Endothelial cell of umbilical vein (primary cell): ENCODE results near the gene ADGRL3. TPM values are rescaled to one million over a fixed set of nuclear protein-coding genes. Genes with fewer than 3 reads are reported as not detected.

Source experiments
- BruUV-seq: library from RNA; stranded (reverse); fragments of 400-500 nt; replicated peaks from 2 replicates; lab custom pipeline; 2021; lab: Mats Ljungman, UMichigan
- CTCF ChIA-PET: fragments of 300-600, 350-600 bp; sonication (Branson Sonifier 250); formaldehyde crosslinking; loops from one replicate; lab custom pipeline; 2021; ENCODE audit warnings: antibody characterized with exemption, inconsistent platforms; lab: Charles Lee
- POLR2A ChIA-PET: fragments of 300-600, 350-600 bp; sonication (Branson Sonifier 250); formaldehyde crosslinking; loops from one replicate; lab custom pipeline; 2021; ENCODE audit warnings: antibody characterized with exemption, inconsistent platforms; lab: Charles Lee
- DNase-seq: peaks from one replicate; pipeline ENCODE4 v3.0.0-alpha.2; 2011; ENCODE audit warnings: low read depth, low spot score
- FAIRE-seq: peaks from 2 replicates; lab custom pipeline; 2011; peaks lifted over from hg19 to GRCh38; lab: Jason Lieb, UNC
- H2AFZ ChIP-seq: 2 replicates; pipeline ENCODE4 v1.6.0; 2012; ENCODE audit warnings: low read depth, low read length, control low read depth, inconsistent platforms
- H3K27ac ChIP-seq: 2 replicates; pipeline ENCODE4 v1.5.1; 2011; ENCODE audit warnings: low read depth, mild to moderate bottlenecking, control low read depth, low read length, moderate library complexity; ENCODE audit not compliant: insufficient read depth
- H3K27me3 ChIP-seq, 2 experiments: 2 replicates each; pipeline versions ENCODE4 v1.6.0 to v1.6.1; 2011; ENCODE audit warnings: low read length in 2 of 2, mixed read lengths in 1 of 2; ENCODE audit not compliant: control insufficient read depth in 2 of 2, insufficient read depth in 2 of 2
- H3K36me3 ChIP-seq, 2 experiments: 2 replicates in 1 of 2; 3 replicates in 1 of 2; pipeline ENCODE4 v1.5.1; 2011; ENCODE audit warnings: low read length in 2 of 2, mild to moderate bottlenecking in 1 of 2, moderate library complexity in 1 of 2; ENCODE audit not compliant: control insufficient read depth in 2 of 2, insufficient read depth in 2 of 2; ENCODE audit errors: extremely low read depth in 1 of 2
- H3K4me1 ChIP-seq: 3 replicates; pipeline ENCODE4 v1.5.1; 2011; ENCODE audit warnings: mild to moderate bottlenecking, low read length; ENCODE audit not compliant: control insufficient read depth, insufficient read depth; ENCODE audit errors: extremely low read depth
- H3K4me2 ChIP-seq: 2 replicates; pipeline ENCODE4 v1.6.1; 2011; ENCODE audit warnings: low read length, control low read depth, mixed read lengths; ENCODE audit not compliant: insufficient read depth
- H3K4me3 ChIP-seq, 3 experiments: fragments of 200-600 bp in 1 of 3; sonication (generic), shearing (Covaris generic) in 1 of 3; replicated peaks in 1 of 3; 2 replicates each; pipeline ENCODE4 v1.5.1; 2011 to 2016; ENCODE audit warnings: control low read depth in 3 of 3, low read length in 3 of 3, mild to moderate bottlenecking in 2 of 3, inconsistent platforms in 1 of 3, low read depth in 1 of 3, moderate library complexity in 1 of 3; ENCODE audit not compliant: insufficient read depth in 1 of 3
- H3K79me2 ChIP-seq: 2 replicates; pipeline ENCODE4 v1.6.0; 2012; ENCODE audit warnings: low read length, inconsistent platforms; ENCODE audit not compliant: control insufficient read depth, insufficient read depth
- H3K9ac ChIP-seq: replicated peaks from 2 replicates; pipeline ENCODE3; 2011; ENCODE audit warnings: low read length, control low read depth; ENCODE audit not compliant: insufficient read depth; ENCODE audit errors: extremely low read depth
- H3K9me1 ChIP-seq: replicated peaks from 3 replicates; pipeline ENCODE4 v1.6.0; 2011; ENCODE audit warnings: mild to moderate bottlenecking, low read length; ENCODE audit not compliant: control insufficient read depth, insufficient read depth; ENCODE audit errors: extremely low read depth
- H3K9me3 ChIP-seq: replicated peaks from 2 replicates; pipeline ENCODE4 v1.5.1; 2012; ENCODE audit warnings: low read length, inconsistent platforms; ENCODE audit not compliant: control insufficient read depth, insufficient read depth
- H4K20me1 ChIP-seq: replicated peaks from 2 replicates; pipeline ENCODE3; 2011; ENCODE audit warnings: mild to moderate bottlenecking, low read length; ENCODE audit not compliant: control insufficient read depth, insufficient read depth; ENCODE audit errors: extremely low read depth
- CTCF ChIP-seq, 2 donors: IDR thresholded peaks; 1 replicate in 1 of 2; 2 replicates in 1 of 2; pipeline ENCODE4 v1.5.1; 2011; ENCODE audit warnings: low read length in 2 of 2, mild to moderate bottlenecking in 2 of 2, moderate library complexity in 2 of 2, control low read depth in 1 of 2, inconsistent platforms in 1 of 2, low read depth in 1 of 2; ENCODE audit not compliant: insufficient read depth in 1 of 2; ENCODE audit errors: extremely low read depth in 1 of 2
- EZH2 ChIP-seq: IDR thresholded peaks from 2 replicates; pipeline ENCODE4 v1.6.1; 2012; ENCODE audit warnings: borderline replicate concordance, low read depth, mild to moderate bottlenecking, moderate library complexity, low read length, inconsistent platforms; ENCODE audit not compliant: severe bottlenecking
- FOS ChIP-seq: IDR thresholded peaks from 2 replicates; pipeline ENCODE4 v1.6.1; 2011; ENCODE audit warnings: mild to moderate bottlenecking, low read length, moderate library complexity, borderline replicate concordance; ENCODE audit not compliant: insufficient read depth
- JUN ChIP-seq: IDR thresholded peaks from 2 replicates; pipeline ENCODE4 v1.6.1; 2011; ENCODE audit warnings: borderline replicate concordance, low read depth; ENCODE audit not compliant: insufficient read length, insufficient read depth
- MAX ChIP-seq: IDR thresholded peaks from 2 replicates; pipeline ENCODE4 v1.6.1; 2011; ENCODE audit not compliant: insufficient read depth, insufficient read length
- MYC ChIP-seq: IDR thresholded peaks from one replicate; pipeline ENCODE4 v1.6.1; 2011; ENCODE audit warnings: mild to moderate bottlenecking, low read depth, low read length
- POLR2AphosphoS5 ChIP-seq: IDR thresholded peaks from 2 replicates; pipeline ENCODE4 v1.6.1; 2012; ENCODE audit warnings: low read depth, mild to moderate bottlenecking, control low read depth, low read length, moderate library complexity; ENCODE audit not compliant: insufficient read depth
- dilution Hi-C: fragments of 300-500 bp; cut with MboI; formaldehyde crosslinking; loops from one replicate; pipeline ENCODE4 v1.15.0; 2019; ENCODE audit warnings: low sequenced_read_pairs; ENCODE audit not compliant: extremely low pct_ligation_motif_present
- intact Hi-C: fragments of 100-400 bp; cut with micrococcal nuclease; formaldehyde crosslinking; loops from one replicate; pipeline ENCODE4 v1.10.0; 2022
- polyA plus RNA-seq, 4 experiments: library from polyadenylated mRNA; depleted of rRNA in 3 of 4; stranded (reverse) in 3 of 4; unstranded in 1 of 4; fragments of >200 nt; gene quantifications; 2 replicates each; pipeline versions ENCODE4 v1.2.1 to v1.2.3, GENCODE V29; 2011 to 2012; ENCODE audit warnings: missing spikeins in 1 of 4
- total RNA-seq: library from RNA; stranded (reverse); gene quantifications from 2 replicates; pipeline ENCODE4 v1.2.3, GENCODE V29; 2021

ADGRL3 gene
- total and polyA plus RNA-seq, 2 donors (not counting 3 experiments of a cell fraction or from before 2014, with no cell fraction given) = not detected

- intact Hi-C loops (no loop called here), dilution Hi-C loops (no loop called here)
- TF ChIP-seq CTCF (IDR thresholded peaks at IDR 0.05; ENCODE audit: extremely low read depth in 1 of 2, insufficient read depth in 1 of 2, low read depth in 1 of 2, low read length in 2 of 2) (no peak), FOS (no peak), POLR2AphosphoS5 (no peak), MAX (no peak), JUN (no peak), EZH2 (no peak), MYC (no peak)
- Histone ChIP-seq H3K4me1 (no peaks in the 10 kb centered on the region), H3K9ac (no peak overlapping the region), H3K9me1 (no peaks in the 10 kb centered on the region), H3K9me3 (no peaks in the 10 kb centered on the region), H3K27me3 (no peaks in the 10 kb centered on the region), H3K4me2 (no peak overlapping the region), H4K20me1 (no peaks in the 10 kb centered on the region), H2AFZ (no peak overlapping the region), H3K79me2 (no peaks in the 10 kb centered on the region), H3K27ac (no peak overlapping the region), H3K36me3 (no peaks in the 10 kb centered on the region), H3K4me3 (no peak overlapping the region)
- BruUV-seq = no TSS peak
- ChIA-PET CTCF (no interaction called here), POLR2A (no interaction called here)
- DNase-seq (no peak), FAIRE-seq (no peak)
Measured at GRCh38 chr4:61395754-61396153, 195.6 kb downstream of the ADGRL3 start.
